Fibroblast of mammary gland (primary cell): ENCODE data around the gene E2F8.

Experiments used
- DNase-seq: peaks from one replicate; pipeline ENCODE4 v3.0.0-alpha.2; 2010; ENCODE audit warnings: low read depth
- H3K4me3 ChIP-seq: 2 replicates; pipeline ENCODE4 v1.5.1; 2011; ENCODE audit warnings: low read depth, mild to moderate bottlenecking, low read length, moderate library complexity; ENCODE audit not compliant: control insufficient read depth
- CTCF ChIP-seq: conservative IDR thresholded peaks from 2 replicates; pipeline ENCODE4 v1.5.1; 2011; ENCODE audit warnings: low read depth, low read length, inconsistent platforms; ENCODE audit not compliant: control insufficient read depth, insufficient read depth

The E2F8 gene

GRCh38 chr11:19187114-19187832, 53.5 kb downstream of the E2F8 start:
- no peak overlapping the region for H3K4me3 ChIP-seq
- no peak for TF ChIP-seq CTCF
- peak; percentile 49 for DNase-seq

- TF ChIP-seq CTCF = no peak
- no peak overlapping the region for H3K4me3 ChIP-seq
- DNase-seq = no peak
Measured at GRCh38 chr11:19185516-19186052, 55.2 kb downstream of the E2F8 start.

GRCh38 chr11:19185036-19185435, 55.7 kb downstream of the E2F8 start:
- no peak for TF ChIP-seq CTCF
- H3K4me3 ChIP-seq = no peak overlapping the region
- no peak for DNase-seq

GRCh38 chr11:19183646-19184045, 57.1 kb downstream of the E2F8 start:
- TF ChIP-seq CTCF = no peak
- no peak overlapping the region for H3K4me3 ChIP-seq
- peak; percentile 28 for DNase-seq

- peak; percentile 8 for DNase-seq
- TF ChIP-seq CTCF = no peak
- no peak overlapping the region for H3K4me3 ChIP-seq
Measured at GRCh38 chr11:19181531-19182261, 59.0 kb downstream of the E2F8 start.

- DNase-seq = no peak
- no peak overlapping the region for H3K4me3 ChIP-seq
Measured at GRCh38 chr11:19176629-19177186, 64.0 kb downstream of the E2F8 start.

More at GRCh38 chr11:19176629-19177186, 64.0 kb downstream of the E2F8 start:
- no peak for TF ChIP-seq CTCF
